HEK293 (cell line): ENCODE measurements around the gene CTAGE6.
"Not testable (repeated sequence)": the region's sequence is repeated elsewhere in the genome, so short reads cannot be mapped to it uniquely, and the experiment has no call there.

Experiments used
- BCL11A ChIP-seq: fragments of 450-650 bp; formaldehyde crosslinking; IDR thresholded peaks from 2 replicates; pipeline ENCODE4 v1.5.1; 2016; ENCODE audit warnings: low read depth, missing biosample characterization, missing genetic modification characterization
- CTCF ChIP-seq: fragments of 450-650 bp; formaldehyde crosslinking; IDR thresholded peaks from 2 replicates; pipeline ENCODE4 v1.5.1; 2016; ENCODE audit warnings: missing biosample characterization, missing genetic modification characterization
- KLF9 ChIP-seq: fragments of 450-650 bp; formaldehyde crosslinking; IDR thresholded peaks from 2 replicates; pipeline ENCODE4 v1.5.1; 2016; ENCODE audit warnings: missing biosample characterization, missing genetic modification characterization, low read depth
- MZF1 ChIP-seq: fragments of 450-650 bp; formaldehyde crosslinking; IDR thresholded peaks from 2 replicates; pipeline ENCODE4 v1.5.1; 2017; ENCODE audit warnings: missing biosample characterization, missing genetic modification characterization, borderline replicate concordance
- ZNF133 ChIP-seq: fragments of 450-650 bp; formaldehyde crosslinking; IDR thresholded peaks from 2 replicates; pipeline ENCODE4 v1.5.1; 2016; ENCODE audit warnings: missing biosample characterization, missing genetic modification characterization
- ZNF174 ChIP-seq: fragments of 450-650 bp; formaldehyde crosslinking; IDR thresholded peaks from 2 replicates; pipeline ENCODE4 v1.5.0; 2017; ENCODE audit warnings: missing biosample characterization, mild to moderate bottlenecking, missing genetic modification characterization
- ZNF623 ChIP-seq: fragments of 450-650 bp; formaldehyde crosslinking; IDR thresholded peaks from 2 replicates; pipeline ENCODE4 v1.5.1; 2016; ENCODE audit warnings: missing biosample characterization, missing genetic modification characterization
- ZNF747 ChIP-seq: fragments of 450-650 bp; formaldehyde crosslinking; IDR thresholded peaks from 2 replicates; pipeline ENCODE4 v1.5.1; 2016; ENCODE audit warnings: missing biosample characterization, missing genetic modification characterization
- ZNF768 ChIP-seq: fragments of 450-650 bp; formaldehyde crosslinking; IDR thresholded peaks from 2 replicates; pipeline ENCODE4 v1.5.1; 2018; ENCODE audit warnings: missing biosample characterization, mild to moderate bottlenecking, missing genetic modification characterization
- TF ChIP-seq, protein P1 (sequence below): fragments of 450-650 bp; formaldehyde crosslinking; IDR thresholded peaks from 2 replicates; pipeline ENCODE4 v1.5.1; 2016; ENCODE audit warnings: missing biosample characterization, missing genetic modification characterization, borderline replicate concordance
- TF ChIP-seq, protein P2 (sequence below): sonication (generic); formaldehyde crosslinking; IDR thresholded peaks from 2 replicates; pipeline ENCODE4 v1.8.1; 2022; ENCODE audit warnings: mild to moderate bottlenecking, moderate library complexity, missing genetic modification reagents

DNA sequence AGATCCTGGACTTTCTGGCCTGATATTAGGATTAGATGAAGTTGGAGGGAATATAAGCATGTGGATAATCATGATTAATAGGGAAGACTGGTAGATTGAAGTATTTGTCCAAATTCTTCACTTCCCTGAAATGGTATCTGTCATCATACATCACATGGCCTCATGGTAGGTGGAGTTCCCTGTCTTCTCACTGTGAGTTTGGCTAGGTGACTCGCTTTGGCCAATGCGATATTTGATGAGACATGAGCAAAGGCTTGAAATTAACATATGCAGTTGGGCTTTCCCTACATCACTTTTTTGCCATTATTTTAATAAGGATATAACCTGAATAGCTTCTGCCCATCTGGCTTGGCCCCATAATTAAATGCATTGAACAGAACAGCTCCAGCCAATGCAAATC is 35.1 kb upstream of the CTAGE6 start:
- not testable (repeated sequence) for TF ChIP-seq CTCF (tag by site-specific recombination); ZNF747 (tag by site-specific recombination); BCL11A (tag by site-specific recombination); KLF9; MZF1 (tag by site-specific recombination); ZNF174 (tag by site-specific recombination); ZNF768 (tag by site-specific recombination); ZNF133 (tag by site-specific recombination); ZNF623 (tag by site-specific recombination)
- TF ChIP-seq, protein P1, sequence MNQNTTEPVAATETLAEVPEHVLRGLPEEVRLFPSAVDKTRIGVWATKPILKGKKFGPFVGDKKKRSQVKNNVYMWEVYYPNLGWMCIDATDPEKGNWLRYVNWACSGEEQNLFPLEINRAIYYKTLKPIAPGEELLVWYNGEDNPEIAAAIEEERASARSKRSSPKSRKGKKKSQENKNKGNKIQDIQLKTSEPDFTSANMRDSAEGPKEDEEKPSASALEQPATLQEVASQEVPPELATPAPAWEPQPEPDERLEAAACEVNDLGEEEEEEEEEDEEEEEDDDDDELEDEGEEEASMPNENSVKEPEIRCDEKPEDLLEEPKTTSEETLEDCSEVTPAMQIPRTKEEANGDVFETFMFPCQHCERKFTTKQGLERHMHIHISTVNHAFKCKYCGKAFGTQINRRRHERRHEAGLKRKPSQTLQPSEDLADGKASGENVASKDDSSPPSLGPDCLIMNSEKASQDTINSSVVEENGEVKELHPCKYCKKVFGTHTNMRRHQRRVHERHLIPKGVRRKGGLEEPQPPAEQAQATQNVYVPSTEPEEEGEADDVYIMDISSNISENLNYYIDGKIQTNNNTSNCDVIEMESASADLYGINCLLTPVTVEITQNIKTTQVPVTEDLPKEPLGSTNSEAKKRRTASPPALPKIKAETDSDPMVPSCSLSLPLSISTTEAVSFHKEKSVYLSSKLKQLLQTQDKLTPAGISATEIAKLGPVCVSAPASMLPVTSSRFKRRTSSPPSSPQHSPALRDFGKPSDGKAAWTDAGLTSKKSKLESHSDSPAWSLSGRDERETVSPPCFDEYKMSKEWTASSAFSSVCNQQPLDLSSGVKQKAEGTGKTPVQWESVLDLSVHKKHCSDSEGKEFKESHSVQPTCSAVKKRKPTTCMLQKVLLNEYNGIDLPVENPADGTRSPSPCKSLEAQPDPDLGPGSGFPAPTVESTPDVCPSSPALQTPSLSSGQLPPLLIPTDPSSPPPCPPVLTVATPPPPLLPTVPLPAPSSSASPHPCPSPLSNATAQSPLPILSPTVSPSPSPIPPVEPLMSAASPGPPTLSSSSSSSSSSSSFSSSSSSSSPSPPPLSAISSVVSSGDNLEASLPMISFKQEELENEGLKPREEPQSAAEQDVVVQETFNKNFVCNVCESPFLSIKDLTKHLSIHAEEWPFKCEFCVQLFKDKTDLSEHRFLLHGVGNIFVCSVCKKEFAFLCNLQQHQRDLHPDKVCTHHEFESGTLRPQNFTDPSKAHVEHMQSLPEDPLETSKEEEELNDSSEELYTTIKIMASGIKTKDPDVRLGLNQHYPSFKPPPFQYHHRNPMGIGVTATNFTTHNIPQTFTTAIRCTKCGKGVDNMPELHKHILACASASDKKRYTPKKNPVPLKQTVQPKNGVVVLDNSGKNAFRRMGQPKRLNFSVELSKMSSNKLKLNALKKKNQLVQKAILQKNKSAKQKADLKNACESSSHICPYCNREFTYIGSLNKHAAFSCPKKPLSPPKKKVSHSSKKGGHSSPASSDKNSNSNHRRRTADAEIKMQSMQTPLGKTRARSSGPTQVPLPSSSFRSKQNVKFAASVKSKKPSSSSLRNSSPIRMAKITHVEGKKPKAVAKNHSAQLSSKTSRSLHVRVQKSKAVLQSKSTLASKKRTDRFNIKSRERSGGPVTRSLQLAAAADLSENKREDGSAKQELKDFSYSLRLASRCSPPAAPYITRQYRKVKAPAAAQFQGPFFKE (tag by site-specific recombination): not testable (repeated sequence)
- TF ChIP-seq, protein P2, sequence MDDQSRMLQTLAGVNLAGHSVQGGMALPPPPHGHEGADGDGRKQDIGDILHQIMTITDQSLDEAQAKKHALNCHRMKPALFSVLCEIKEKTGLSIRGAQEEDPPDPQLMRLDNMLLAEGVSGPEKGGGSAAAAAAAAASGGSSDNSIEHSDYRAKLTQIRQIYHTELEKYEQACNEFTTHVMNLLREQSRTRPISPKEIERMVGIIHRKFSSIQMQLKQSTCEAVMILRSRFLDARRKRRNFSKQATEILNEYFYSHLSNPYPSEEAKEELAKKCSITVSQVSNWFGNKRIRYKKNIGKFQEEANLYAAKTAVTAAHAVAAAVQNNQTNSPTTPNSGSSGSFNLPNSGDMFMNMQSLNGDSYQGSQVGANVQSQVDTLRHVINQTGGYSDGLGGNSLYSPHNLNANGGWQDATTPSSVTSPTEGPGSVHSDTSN (CRISPR knock-in tag): not testable (repeated sequence)
